ENCODE measurements around the gene RHBDL3.

Gene RHBDL3

DNA sequence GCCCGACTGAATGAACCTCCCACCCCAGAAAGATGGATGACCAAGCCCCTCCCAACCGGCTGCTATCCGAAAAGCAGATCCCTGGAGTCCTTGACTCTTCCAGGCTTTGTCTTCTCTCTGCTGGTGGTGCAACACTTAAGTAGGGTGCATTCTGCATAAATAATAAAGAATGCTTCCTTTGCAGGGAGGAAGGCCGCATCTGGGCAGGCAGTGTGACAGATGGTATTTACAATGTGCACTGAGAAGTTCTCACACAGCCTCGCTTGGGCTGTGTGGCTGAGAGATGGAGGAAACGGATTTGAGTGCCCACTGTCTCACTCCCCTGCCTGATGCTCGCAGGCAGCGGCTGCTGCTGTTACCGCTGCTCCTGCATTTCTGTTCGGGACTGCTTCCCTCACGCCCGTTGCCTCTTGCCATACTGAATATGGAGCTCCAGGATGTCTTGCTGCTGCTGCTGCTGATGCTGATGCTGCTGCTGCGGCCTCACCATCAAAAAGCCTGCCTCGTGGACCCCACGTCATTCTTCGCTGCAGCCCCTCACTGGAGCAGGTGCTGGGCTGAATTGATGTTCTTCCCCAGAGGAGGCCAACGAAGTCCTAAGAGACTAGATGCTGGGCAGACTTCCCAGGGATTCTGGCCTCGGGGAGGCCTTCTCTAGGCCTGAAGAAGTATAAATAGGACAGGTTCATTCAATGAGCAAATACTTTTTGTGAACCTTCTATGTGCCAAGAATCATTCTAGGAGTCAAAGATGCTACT, 7.1 kb upstream of the RHBDL3 start:
- no peaks in the 10 kb centered on the region for H3F3A ChIP-seq (ENCODE audit: insufficient read depth)
- H3K9me3 ChIP-seq (ENCODE audit: insufficient read depth, low read length): no peaks in the 10 kb centered on the region
- no peak overlapping the region for H3K9ac ChIP-seq (ENCODE audit: low read length)
- H2AFZ ChIP-seq (ENCODE audit: low read depth, low read length, severe bottlenecking): no peak overlapping the region
- no peaks in the 10 kb centered on the region for H3K36me3 ChIP-seq (ENCODE audit: low read length)
- H3K4me2 ChIP-seq (ENCODE audit: low read depth, low read length, poor library complexity, severe bottlenecking): no peak overlapping the region
- TF ChIP-seq, protein P1, sequence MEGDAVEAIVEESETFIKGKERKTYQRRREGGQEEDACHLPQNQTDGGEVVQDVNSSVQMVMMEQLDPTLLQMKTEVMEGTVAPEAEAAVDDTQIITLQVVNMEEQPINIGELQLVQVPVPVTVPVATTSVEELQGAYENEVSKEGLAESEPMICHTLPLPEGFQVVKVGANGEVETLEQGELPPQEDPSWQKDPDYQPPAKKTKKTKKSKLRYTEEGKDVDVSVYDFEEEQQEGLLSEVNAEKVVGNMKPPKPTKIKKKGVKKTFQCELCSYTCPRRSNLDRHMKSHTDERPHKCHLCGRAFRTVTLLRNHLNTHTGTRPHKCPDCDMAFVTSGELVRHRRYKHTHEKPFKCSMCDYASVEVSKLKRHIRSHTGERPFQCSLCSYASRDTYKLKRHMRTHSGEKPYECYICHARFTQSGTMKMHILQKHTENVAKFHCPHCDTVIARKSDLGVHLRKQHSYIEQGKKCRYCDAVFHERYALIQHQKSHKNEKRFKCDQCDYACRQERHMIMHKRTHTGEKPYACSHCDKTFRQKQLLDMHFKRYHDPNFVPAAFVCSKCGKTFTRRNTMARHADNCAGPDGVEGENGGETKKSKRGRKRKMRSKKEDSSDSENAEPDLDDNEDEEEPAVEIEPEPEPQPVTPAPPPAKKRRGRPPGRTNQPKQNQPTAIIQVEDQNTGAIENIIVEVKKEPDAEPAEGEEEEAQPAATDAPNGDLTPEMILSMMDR (IDR thresholded peaks at IDR 0.05; ENCODE audit: insufficient read depth, low read length, poor library complexity, severe bottlenecking): no peak
- no peak for TF ChIP-seq EZH2phosphoT487 (conservative IDR thresholded peaks at IDR 0.05; ENCODE audit: low read length)
- H3K9me2 ChIP-seq (replicated peaks; ENCODE audit: insufficient read depth, low read length): no peaks in the 10 kb centered on the region
- H4K20me1 ChIP-seq (ENCODE audit: low read depth, low read length): no peaks in the 10 kb centered on the region
- no peaks in the 10 kb centered on the region for H3K79me2 ChIP-seq (ENCODE audit: insufficient read depth, low read length)
- H3K4me3 ChIP-seq (ENCODE audit: insufficient read depth, low read length, poor library complexity, severe bottlenecking): no peak overlapping the region
- no peak overlapping the region for H3K27ac ChIP-seq (ENCODE audit: low read depth, low read length)
- no peaks in the 10 kb centered on the region for H3K27me3 ChIP-seq (ENCODE audit: low read length)

DNA sequence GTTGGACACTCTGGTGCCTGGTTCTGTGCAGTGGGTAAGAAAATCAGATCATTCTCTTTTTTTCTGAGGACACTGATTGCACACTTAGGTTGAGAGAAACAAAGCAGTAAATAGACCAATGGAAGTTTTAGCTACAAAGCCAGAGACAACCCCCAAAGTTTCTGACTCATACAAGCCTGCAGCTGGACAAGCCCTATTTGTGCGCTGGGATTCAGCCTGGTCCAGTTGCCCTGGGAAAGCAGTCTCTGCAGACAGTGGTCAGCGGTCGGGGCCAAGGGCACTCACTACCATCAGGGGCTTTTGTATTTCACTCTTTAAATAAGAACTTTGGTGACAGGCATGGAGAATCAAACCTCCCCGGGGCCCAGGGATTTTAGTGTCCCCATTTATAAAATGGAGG, 6.0 kb upstream of the RHBDL3 start:
- H3K36me3 ChIP-seq (ENCODE audit: low read length): no peaks in the 10 kb centered on the region
- H3K9me2 ChIP-seq (replicated peaks; ENCODE audit: insufficient read depth, low read length): no peaks in the 10 kb centered on the region
- no peaks in the 10 kb centered on the region for H3K9me3 ChIP-seq (ENCODE audit: insufficient read depth, low read length)
- H3K4me2 ChIP-seq (ENCODE audit: low read depth, low read length, poor library complexity, severe bottlenecking): no peak overlapping the region
- TF ChIP-seq, protein P1 (IDR thresholded peaks at IDR 0.05; ENCODE audit: insufficient read depth, low read length, poor library complexity, severe bottlenecking): no peak
- no peak for TF ChIP-seq EZH2phosphoT487 (conservative IDR thresholded peaks at IDR 0.05; ENCODE audit: low read length)
- no peak overlapping the region for H2AFZ ChIP-seq (ENCODE audit: low read depth, low read length, severe bottlenecking)
- H3K4me3 ChIP-seq (ENCODE audit: insufficient read depth, low read length, poor library complexity, severe bottlenecking): no peak overlapping the region
- no peaks in the 10 kb centered on the region for H3F3A ChIP-seq (ENCODE audit: insufficient read depth)
- no peak overlapping the region for H3K27ac ChIP-seq (ENCODE audit: low read depth, low read length)
- H3K27me3 ChIP-seq (ENCODE audit: low read length): no peaks in the 10 kb centered on the region
- no peaks in the 10 kb centered on the region for H3K79me2 ChIP-seq (ENCODE audit: insufficient read depth, low read length)
- no peak overlapping the region for H3K9ac ChIP-seq (ENCODE audit: low read length)
- no peaks in the 10 kb centered on the region for H4K20me1 ChIP-seq (ENCODE audit: low read depth, low read length)

DNA sequence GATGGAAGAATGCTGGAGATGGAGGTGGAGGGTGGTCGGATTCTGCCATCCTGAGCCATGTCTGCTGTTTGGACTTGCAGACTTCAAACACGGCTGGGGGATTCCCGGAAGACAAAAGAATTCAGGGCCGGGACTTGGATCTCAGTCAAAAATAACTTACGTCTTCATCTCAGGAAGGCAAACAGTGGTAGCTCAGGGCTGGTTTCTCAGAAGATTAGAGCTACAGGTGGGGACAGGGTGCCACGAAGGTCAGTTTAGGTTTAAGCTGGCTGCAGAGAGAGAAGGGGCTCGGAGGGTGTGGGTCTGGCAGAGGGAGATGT, 4.3 kb upstream of the RHBDL3 start:
- H2AFZ ChIP-seq (ENCODE audit: low read depth, low read length, severe bottlenecking): no peak overlapping the region
- no peaks in the 10 kb centered on the region for H3K9me2 ChIP-seq (replicated peaks; ENCODE audit: insufficient read depth, low read length)
- H3F3A ChIP-seq (ENCODE audit: insufficient read depth): no peaks in the 10 kb centered on the region
- H3K36me3 ChIP-seq (ENCODE audit: low read length): no peaks in the 10 kb centered on the region
- no peak overlapping the region for H3K27ac ChIP-seq (ENCODE audit: low read depth, low read length)
- no peak overlapping the region for H3K9ac ChIP-seq (ENCODE audit: low read length)
- no peaks in the 10 kb centered on the region for H4K20me1 ChIP-seq (ENCODE audit: low read depth, low read length)
- no peaks in the 10 kb centered on the region for H3K27me3 ChIP-seq (ENCODE audit: low read length)
- TF ChIP-seq EZH2phosphoT487 (conservative IDR thresholded peaks at IDR 0.05; ENCODE audit: low read length): no peak
- TF ChIP-seq, protein P1 (IDR thresholded peaks at IDR 0.05; ENCODE audit: insufficient read depth, low read length, poor library complexity, severe bottlenecking): no peak
- H3K79me2 ChIP-seq (ENCODE audit: insufficient read depth, low read length): no peaks in the 10 kb centered on the region
- no peaks in the 10 kb centered on the region for H3K9me3 ChIP-seq (ENCODE audit: insufficient read depth, low read length)
- no peak overlapping the region for H3K4me2 ChIP-seq (ENCODE audit: low read depth, low read length, poor library complexity, severe bottlenecking)
- no peak overlapping the region for H3K4me3 ChIP-seq (ENCODE audit: insufficient read depth, low read length, poor library complexity, severe bottlenecking)

Measured in SU-DHL-6 (cell line).